HG02759 (cell line): ENCODE data around the gene BMP8A.
"Not testable (repeated sequence)": the region's sequence is repeated elsewhere in the genome, so short reads cannot be mapped to it uniquely, and the experiment has no call there.

Experiments used
- ATAC-seq: cut with Tn5 transposase; IDR thresholded peaks from one replicate; pipeline ENCODE4 v1.9.1; 2021; ENCODE audit warnings: mild to moderate bottlenecking, moderate library complexity; ENCODE audit not compliant: unreplicated experiment

Gene BMP8A, protein sequence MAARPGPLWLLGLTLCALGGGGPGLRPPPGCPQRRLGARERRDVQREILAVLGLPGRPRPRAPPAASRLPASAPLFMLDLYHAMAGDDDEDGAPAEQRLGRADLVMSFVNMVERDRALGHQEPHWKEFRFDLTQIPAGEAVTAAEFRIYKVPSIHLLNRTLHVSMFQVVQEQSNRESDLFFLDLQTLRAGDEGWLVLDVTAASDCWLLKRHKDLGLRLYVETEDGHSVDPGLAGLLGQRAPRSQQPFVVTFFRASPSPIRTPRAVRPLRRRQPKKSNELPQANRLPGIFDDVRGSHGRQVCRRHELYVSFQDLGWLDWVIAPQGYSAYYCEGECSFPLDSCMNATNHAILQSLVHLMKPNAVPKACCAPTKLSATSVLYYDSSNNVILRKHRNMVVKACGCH

DNA sequence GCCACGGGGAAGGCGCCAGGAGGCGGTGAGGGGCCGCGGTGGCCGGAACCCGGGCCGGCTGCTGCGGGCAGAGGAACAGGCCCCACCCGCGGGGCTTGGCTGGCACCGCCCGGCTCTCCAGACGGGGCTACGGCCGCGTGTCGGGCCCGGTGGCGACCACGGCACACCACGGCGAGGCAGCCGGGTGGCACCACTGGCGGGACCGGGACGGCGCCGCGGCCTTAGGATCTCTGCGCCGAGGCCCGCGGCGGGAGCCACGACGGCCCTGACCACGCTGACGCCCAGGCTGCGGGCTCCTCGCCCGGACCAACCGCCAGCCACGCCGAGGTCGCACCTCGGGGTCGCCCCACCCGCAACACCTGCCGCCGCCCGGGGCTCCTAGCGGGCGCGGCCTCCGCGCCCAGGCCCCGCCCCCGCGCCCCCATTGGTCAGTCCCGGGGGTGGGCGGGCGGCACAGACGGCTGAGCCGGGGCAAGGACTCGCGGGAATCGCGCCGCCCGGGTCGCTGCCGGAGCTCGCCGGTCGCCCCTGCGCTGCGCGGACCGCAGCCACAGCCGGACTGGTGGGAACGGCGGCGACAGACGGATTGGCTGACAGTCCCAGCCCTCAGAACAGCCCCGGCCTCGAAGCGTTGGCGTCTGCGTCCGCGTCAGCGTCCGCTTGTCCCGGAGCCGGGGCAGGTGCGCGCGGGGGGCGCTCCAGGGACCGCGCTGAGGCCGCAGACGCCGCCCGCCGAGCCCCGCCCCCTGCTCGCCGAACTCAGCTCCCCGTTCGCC lies at the start of gene BMP8A:
Gene BMP8A (plus strand): TSS at position 491 of the 776 bp plus-strand sequence. CDS start 356 bp downstream, outside the sequence.
- peak; percentile 88 for ATAC-seq

DNA sequence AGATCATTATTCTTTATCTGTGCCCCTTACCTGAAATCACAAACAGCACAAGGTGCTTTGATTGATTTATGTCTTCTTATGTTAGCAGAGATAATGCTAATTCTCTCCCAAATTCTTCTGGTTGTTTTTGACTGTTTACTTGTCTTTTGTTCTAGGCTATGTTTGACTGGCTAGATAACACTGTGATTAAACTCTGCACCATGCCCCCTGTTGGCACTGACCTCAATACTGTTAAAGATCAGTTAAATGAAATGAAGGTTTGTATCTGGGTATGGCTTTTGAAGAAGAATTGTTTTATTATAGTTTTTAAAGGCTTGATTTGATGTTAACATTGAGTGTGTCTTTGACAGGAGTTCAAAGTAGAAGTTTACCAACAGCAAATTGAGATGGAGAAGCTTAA lies 49.6 kb upstream of the BMP8A start:
- no peak for ATAC-seq

DNA sequence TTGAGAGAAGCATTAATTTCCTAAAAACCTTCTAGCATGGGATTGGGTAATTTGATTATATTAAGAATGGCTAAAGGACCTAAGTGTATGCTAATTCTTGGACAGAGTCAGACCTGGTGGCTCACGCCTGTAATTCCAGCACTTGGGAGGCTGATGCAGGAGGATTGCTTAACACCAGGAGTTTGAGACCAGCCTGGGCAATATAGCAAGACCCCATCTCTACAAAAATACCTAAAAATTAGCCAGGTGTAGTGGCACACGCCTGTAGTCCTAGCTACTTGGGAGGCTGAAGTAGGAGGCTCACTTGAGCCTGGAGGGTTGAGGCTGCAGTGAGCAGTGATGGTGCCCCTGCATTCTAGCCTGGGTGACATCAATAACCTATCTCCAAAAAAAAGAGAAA lies 45.9 kb upstream of the BMP8A start:
- ATAC-seq: no peak

DNA sequence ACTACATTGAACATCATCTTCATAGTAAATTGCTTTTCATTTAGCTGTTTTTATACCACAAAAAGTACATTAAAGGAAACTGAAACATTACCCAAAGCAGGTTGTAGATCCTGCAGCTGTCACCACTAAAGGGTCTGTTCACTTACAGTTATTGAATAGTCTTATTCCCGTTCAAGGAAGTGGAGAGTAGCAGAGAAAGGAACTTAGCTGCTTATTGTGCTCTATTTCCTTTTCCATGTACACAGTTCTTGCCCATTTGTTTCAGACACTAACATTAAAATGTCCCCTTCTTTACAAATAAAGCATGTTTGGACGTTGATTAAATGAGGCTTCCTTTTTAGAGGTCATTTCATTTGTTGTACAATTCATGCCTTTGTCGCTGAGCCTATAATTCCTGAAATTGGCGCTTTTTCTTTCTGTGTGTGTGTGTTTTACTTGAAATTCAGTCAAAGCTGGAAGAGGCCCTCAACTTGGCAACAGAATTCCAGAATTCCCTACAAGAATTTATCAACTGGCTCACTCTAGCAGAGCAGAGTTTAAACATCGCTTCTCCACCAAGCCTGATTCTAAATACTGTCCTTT lies 44.4 kb upstream of the BMP8A start:
- no peak for ATAC-seq

DNA sequence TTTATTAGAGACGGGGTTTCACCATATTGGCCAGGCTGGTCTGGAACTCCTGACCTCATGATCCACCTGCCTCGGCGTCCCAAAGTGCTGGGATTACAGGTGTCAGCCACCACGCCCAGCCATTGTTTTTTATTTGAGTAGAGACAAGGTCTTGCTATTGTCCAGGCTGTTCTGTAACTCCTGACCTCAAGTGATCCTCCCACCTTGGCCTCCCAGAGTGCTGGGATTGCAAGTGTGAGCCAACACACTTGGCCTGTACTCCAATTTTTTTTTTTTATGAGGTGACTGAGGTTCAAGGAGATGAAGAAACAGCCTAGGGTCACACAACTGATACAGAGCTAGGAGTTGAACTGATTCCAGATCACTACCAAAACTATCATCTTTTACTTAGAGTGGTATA lies 41.4 kb upstream of the BMP8A start:
- not testable (repeated sequence) for ATAC-seq

DNA sequence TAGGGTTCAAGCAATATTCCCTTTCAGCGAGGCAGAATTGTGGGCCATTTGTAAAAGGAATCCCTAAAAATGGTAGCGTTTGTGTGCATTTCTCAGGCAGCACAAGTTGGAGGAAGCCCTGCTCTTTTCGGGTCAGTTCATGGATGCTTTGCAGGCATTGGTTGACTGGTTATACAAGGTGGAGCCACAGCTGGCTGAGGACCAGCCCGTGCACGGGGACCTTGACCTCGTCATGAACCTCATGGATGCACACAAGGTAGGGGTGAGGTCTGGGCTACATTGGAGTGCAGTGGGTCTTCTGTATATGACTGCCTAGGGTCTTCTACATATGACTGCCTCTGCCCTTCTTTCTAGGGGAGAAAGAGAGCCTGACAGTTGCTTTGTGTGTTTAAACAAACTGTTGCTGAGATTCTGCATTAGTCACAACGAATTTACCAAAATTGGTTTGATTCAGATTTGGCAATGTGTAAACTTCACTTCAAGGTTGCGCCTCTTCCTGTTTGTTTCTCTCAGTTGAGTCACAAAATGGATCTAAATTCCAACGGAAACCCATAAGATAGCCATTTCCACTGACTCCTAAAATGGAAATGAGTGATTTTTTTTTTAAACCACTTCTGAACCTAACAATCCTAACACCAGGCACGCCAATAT lies 40.4 kb upstream of the BMP8A start:
- ATAC-seq: no peak

DNA sequence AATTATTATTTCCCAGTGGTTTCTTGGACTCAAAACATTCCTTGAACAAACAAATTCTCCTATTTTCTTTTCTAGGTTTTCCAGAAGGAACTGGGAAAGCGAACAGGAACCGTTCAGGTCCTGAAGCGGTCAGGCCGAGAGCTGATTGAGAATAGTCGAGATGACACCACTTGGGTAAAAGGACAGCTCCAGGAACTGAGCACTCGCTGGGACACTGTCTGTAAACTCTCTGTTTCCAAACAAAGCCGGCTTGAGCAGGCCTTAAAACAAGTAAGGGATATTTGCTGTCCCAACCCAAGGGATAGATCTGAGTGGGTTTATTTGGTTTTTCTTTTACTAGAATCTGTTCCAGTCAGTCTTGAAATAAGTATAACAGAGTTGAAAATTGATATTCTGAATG lies 39.4 kb upstream of the BMP8A start:
- ATAC-seq: no peak

DNA sequence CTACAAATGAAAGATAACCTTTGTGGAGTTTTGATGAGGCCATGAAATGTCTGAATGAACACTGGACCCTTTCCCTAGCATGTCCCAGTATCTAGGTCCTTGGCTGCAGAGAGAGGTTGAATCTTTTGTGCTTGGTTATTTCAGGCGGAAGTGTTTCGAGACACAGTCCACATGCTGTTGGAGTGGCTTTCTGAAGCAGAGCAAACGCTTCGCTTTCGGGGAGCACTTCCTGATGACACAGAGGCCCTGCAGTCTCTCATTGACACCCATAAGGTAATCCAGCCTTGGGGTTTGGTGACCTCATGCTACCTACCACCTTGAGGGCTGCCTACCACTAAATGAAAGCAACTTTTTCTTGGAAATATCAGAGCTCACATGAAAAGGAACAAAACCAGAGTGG lies 38.9 kb upstream of the BMP8A start:
- ATAC-seq: no peak

DNA sequence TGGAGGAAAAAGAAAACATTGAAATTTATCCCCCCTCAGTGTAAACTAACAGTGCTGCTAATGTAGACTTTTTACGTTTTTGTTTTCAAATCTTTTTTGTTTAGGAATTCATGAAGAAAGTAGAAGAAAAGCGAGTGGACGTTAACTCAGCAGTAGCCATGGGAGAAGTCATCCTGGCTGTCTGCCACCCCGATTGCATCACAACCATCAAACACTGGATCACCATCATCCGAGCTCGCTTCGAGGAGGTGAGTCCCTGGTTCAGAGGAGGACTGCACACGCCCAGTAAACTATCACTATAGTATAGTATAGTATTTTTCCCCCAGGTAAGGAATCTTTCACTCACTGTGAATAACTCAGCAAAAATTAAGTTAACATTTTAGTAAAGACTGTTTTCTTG lies 37.8 kb upstream of the BMP8A start:
- ATAC-seq: no peak

DNA sequence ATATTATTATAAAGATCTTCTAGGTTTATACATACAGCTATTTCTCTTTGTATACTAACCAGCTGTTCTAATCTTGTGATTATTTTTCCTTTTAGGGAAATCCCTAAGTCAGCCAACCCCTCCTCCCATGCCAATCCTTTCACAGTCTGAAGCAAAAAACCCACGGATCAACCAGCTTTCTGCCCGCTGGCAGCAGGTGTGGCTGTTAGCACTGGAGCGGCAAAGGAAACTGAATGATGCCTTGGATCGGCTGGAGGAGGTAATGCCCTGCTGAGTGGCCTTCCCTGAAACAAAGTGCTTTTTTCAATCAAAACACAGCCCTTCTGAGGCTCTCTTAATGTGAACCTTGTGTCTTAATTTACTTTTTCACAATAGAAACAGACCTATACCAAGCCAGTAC lies 32.4 kb upstream of the BMP8A start:
- no peak for ATAC-seq

DNA sequence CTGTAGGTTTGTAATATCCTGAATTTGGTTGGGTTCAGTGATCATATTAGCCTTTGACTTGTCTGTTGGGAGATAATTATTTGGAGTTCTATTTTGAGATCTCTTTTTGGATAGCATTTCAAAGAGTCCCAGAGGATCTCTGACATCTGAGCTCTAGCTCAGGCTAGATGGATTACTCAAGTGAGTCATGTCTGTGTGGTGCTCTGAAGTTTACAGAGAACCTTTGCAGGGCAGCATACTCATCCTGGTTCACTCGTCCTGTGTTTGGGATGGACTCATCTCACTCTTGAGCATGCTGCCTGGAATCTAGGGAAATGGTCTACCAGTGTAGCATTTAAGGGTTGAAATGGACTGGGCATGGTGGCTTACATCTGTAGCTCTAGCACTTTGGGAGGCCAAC lies 29.4 kb upstream of the BMP8A start:
- ATAC-seq: no peak

DNA sequence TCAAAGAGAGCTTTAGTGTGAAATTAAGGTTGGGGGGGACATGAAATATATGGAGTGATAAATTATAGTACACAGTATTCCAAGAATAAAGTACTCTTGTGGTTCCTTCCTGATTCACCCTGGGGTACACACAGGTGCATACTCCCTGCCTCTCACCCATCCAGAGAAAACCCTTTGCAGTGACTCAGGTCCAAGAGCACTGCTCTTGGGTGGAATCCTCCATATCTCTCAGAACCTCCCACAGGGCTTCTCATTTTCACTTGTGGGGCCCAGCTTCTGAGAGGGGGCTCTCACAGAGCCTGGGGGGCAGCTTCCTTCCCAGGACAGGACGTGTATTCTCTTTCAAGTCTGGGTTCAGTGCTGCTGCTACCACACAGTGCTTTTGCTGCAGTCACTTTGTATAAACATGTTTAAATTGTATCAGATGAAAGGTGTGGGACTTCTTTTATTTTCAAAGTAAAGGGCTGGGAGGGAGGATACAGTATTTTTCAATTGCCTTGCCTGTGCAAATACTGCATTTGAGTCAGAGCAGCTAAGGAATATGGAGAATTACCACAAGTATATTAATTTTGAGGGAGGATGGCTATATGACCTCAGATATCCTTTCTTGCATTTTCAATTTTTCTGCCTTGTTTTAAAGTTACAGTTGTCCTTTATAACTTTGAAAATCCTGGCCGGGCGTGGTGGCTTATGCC lies 24.9 kb upstream of the BMP8A start:
- ATAC-seq: no peak

DNA sequence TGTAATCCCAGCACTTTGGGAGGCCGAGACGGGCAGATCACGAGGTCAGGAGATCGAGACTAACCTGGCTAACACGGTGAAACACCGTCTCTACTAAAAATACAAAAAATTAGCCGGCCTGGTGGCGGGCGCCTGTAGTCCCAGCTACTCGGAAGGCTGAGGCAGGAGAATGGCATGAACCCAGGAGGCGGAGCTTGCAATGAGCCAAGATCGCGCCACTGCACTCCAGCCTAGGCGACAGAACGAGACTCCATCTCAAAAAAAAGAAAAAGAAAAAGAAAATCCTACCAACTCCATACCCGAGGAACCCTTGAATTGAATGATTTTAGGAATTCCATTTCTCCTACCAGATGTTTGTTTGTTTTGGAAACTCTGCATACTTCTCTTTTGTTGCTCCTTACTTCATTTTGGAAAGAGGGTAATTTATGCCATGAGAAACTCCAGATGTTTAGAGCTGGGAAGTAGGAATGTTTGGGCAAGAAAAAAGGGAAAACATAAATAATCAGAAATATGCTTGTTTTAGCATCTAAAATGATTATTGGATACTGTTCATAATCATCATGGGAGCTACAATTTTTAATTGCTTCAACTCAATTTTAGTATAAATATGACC lies 24.2 kb upstream of the BMP8A start:
- ATAC-seq: not testable (repeated sequence)

DNA sequence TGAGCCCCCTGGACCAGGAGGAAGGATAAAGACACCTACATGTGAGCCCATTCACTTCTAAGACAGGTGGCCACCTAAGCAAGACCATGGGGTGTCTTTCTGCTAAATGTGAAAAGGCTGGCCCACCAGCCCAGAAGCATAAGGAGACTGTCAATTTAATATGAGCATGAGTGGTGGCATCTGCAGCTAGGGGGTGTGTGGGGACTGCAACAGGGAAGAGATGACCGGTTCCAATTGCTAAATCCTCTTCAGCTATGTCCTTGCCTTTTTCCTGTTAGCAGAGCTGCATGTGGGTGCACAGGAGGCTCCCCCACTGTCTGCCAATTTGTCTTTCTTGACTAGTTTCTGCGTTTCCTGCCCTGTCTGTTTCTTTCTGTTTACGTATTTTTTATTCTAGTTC lies 22.3 kb upstream of the BMP8A start:
- no peak for ATAC-seq

DNA sequence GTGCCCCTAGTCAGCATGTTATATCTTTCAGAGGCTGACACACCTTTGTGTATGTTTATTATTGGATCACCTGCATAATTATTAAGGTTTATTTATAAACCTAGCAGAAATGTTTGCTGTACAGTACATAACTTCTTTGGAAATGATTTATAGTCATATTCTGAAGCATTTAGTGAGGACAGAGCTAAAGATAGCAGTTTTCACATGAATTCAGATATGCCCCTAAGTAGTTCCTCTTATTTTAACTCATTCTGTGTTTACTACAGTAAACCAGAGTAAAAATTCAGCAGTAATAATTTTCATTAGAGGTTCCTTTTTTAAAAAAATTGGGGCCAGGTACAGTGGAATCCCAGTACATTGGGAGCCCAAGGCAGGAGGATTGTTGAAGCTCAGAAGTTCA lies 21.4 kb upstream of the BMP8A start:
- no peak for ATAC-seq

DNA sequence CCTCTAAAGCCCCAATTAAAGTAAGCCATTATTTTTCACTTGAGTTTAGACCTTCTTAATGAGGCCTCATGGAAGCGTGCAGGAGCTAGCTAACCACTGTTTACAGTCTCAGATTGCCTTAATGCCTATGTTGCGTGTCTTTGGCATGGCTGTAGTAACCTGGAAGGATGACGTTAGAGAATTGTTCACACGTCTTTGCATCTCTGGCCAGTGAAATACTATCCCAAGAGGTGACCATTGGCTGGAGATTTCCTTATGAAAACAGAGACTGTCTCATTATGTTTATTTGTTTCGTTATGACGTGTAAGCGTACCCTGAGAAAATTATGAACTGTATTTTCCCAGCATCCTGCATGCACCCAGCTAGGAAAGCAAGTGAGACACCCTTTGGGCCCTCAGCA lies 18.6 kb upstream of the BMP8A start:
- no peak for ATAC-seq

DNA sequence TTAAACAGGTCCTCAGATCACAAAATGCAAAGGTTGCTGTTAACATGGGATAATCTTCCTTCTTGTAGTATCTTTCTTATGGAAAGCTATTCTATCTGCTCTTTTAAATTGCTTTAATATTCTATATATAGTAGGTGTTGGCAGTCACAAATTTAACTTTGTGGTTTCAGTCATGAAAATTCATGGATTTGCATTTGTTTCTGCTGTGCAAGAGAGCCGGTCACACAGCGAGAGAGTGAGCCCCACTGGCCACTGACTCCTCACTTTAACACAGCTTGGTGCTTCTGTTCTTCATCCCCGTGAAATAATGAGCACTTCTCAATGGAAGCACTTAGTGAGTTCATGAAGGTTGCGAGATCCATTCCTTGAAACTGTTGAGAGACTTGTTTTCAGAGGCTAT lies 18.1 kb upstream of the BMP8A start:
- ATAC-seq: no peak

DNA sequence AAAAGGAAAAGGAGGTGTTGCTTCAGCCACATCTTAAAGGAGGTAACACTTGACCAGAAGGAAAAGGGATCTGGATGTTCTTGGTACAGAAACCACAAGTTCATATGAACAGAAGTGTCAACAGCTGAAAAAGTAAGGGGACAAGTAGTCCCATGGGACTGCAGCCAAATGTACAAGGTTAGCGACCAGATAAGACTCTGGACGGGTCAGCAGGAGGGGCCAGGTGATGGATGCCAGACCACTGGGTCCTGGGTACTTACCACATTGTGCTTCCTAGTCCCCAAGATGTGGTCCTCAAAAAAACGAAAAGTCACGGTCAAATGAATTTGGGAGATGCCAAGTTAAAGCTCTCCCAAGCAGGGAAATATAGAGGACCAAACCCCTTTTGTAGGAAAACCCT lies 16.6 kb upstream of the BMP8A start:
- no peak for ATAC-seq

DNA sequence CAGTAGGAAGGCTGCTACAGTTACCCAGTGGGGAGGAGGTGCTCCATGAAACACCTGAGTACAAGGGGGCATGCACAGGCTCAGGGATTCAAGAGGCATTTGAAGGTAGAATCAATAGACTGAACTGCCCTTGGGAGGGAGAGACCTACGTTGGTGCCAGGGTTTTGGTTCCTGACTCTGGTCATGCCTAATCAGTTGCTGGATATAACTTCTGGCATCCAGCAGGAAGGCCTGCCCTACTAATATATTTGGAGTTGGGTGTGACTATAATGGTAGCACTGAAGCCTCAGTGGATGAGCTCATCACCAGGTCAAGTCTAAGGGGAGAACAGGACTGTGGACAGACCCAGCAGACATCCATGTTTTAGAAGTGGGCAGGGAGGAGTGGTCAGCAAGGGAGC lies 15.9 kb upstream of the BMP8A start:
- ATAC-seq: not testable (repeated sequence)

DNA sequence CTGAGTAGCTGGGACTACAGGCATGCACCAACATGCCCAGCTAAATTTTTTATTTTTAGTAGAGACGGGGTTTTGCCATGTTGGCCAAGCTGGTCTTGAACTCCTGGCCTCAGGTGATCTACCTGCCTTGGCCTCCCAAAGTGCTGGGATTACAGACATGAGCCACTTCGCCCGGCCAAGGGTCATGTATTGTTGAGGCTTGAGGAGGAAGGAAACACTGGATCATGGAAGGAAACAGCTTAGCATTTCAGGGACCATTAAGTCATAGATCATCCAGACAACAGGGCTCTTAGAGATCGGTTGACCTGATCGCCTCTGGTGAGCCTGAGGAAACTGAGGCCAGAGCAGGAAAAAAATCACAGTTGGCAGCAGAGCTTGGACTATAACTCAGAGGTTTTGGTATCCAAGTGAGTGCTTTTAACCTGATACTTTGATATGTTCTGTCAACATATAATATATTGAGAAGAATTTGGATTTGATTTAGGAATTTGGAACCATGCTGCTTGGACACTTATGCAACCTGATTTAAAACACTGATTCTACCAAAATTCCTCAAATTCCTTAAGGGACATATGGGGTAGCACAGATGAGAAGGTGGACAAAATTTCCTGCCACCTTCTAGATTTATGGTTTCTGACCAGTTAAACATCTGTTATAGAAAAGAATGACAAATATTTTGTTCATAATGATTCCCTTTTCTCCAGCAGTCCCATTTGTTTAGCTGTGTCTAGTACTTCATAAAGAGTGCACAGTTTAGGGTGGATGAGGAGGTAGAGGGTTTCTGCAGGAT lies 13.1 kb upstream of the BMP8A start:
- no peak for ATAC-seq
